Stimulated activated CD4-positive, alpha-beta T cell treated with anti-CD3 and anti-CD28 coated beads, TNF-alpha, amount 100 ng/mL, for 1 hour (primary cell): ENCODE measurements around the gene ITGA7.

Source experiments
- DNase-seq, 3 donors: peaks; one replicate each; pipeline ENCODE4 v3.0.0-alpha.2; 2020; ENCODE audit warnings: low read depth in 3 of 3, low spot score in 1 of 3

The ITGA7 gene

DNA sequence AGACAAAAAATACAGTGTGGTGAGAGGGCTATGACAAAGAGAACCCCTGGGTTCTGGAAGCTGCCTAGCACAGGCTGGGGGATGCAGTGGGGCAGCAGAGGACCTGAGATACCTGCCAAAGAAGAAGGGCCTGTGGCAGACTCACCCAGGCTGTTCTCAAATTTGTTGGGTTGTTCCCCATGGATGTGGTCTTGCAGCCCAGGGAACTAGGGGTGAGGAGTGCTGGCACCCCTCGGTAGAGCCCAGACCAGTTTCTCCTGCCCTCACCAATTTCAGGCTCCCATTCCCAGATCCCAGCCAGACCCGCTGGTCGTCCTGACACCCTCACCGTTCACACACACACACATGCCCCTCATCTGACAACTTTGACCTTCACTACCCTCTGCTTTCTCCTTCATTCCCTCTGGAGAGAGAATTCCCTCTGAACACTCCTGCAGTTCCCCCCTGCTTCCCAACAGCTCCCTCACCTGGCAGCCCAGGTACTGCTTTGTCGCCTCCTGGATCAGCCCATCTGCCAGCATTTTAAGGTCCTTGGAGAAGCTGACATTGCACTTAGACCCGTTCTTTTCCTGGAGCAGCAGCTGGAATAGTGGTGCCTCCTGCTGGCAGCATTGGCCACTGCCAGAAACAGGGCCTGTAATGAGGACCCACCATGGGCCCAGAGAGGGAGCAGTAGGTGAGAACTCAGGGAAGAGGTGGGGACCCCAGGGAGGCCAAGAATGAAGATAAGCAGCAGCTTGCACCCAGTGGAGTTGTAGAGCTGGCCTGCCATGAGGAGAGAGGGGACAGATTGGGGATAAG, 29.3 kb upstream of the ITGA7 start:
- DNase-seq, result peak in 2 of 3 donors; percentile 24 to 43

DNA sequence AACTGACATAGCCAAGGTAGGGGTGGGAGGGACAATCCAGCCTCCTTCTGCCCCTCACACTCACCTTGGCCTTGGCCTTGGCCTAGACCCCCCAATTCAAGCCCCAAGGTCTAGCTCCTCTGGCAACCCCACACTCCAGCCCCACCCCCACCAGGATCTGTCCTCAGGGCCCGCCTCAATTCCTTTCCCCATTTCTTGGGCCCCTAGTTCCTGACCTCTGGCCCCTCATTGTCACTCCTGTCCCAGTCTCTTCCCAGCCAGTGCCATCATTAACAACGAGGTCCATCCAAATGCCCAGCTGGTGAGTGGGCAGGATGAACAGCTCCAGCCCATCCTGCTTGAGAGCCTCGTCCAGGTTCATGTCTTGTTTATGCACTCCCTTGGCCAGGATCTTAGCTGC, 28.4 kb upstream of the ITGA7 start:
- DNase-seq, result no peak

DNA sequence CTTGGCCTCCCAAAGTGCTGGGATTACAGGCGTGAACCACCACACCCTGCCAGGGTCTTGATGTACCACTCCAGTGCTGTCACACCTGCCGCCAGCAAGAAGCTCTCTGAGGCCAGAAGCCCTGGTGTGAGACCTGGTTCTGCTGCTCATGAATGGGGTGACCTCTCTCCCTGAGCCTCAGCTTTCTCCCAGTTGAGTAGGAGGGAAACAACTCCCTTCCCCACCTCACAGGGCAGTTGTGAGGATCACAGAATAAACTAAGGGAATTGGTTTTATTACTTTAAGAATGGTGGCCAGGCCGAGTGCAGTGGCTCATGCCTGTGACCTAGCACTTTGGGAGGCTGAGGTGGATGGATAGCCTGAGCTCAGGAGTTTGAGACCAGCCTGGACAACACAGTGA, 26.9 kb upstream of the ITGA7 start:
- DNase-seq, result no peak

DNA sequence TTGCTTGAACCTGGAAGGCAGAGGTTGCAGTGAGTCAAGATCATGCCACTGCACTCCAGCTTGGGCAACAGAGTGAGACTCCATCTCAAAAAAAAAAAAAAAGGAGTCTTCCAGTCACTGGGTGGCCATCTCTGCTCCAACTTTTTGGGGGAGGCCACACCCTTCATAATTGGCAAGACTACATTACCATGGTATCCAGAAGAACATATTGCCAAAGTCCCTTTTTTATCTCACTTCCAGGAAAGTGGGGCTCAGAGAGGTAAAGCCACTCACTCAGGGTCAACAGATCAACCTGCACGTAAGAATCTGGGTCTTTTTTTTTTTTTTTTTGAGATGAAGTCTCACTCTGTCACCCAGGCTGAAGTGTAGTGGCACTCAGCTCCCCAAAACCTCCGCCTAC, 26.2 kb upstream of the ITGA7 start:
- DNase-seq, result no peak

DNA sequence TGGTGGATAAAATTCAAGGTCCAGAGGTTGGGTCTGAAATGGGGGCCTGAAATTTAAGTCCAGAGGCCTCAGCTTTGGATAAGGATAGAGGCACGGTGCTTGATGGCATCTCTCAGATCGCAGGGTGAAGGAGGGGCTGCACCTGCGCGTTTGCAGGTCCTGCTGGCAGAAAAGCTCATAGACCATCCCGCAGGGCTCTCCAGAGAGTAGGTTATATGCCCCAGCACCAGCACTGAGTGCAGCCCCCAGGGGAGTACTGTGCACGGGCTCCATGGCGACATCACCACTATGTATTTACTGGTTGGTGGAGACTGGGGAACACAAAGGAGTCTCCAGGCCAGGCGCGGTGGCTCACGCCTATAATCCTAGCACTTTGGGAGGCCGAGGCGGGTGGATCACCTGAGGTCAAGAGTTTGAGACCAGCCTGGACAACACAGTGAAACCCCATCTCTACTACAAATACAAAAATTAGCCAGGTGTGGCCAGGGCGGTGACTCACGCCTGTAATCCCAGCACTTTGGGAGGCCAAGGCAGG, 25.4 kb upstream of the ITGA7 start:
- DNase-seq, result no peak

DNA sequence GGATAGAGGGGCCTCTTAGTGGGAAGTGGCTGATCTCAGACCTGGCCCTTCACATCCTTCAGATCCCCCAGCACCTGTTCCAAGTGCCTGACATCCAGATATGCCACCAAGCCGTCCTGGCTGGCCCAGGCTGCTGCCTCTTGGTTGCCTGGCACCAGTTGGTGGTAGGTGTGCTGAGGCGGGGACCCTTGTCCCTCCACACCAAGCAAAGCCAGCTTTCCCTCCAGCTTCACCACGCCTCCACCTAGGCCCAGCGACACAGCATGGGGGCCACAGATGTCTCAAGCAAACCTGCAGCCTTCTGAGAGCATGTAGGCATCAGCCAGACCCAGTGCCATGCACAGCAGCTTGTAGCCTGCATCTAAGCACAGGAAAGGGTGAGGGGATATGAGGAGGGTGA, 24.6 kb upstream of the ITGA7 start:
- no peak for DNase-seq

DNA sequence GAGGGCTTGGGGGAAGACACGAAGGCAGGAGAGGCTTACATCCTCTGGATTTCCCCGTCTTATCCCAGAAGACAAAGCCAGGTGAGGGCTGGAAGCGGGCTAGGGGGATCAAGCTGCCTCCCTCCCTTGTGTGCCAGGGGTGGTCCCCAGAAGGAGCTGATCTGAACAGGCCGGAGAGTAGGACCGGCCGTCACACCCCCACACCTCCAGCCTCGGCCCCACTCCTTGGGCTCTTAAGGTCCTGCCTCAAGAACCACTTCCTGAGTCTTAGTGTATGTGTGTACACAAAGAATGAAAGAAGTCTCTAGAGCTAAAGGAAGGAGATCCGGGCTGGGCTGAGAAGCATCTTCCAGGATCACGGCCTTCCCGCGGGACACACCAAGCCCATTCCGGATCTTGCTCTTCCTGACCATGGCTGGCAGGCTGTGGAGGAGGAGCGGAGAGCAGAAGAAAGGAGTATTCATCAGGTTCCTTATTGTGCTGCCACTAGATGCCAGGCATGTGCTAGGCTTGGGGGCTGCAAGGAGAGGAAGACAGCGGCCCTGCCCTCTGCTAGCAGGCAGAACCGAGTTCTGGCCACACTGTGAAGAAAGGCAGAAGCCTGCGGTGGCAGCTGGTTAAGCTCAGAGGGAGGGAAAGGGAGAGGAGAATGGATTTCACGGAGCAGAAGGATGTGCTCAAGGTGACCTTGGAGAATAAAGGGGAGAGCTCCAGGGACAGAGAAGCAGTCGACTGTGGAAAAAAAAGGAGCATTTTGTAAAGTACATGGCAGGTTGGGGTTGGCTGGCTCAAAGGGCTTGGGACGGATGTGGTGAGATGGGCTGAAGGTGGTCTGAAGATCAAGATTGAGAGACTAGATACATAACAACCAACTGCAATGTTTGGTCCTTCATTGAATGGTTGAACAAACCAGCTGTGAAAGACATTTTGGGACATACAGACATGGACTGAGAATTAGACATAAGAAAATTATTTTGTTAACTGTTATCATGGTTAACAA, 22.4 kb upstream of the ITGA7 start:
- DNase-seq, result no peak

DNA sequence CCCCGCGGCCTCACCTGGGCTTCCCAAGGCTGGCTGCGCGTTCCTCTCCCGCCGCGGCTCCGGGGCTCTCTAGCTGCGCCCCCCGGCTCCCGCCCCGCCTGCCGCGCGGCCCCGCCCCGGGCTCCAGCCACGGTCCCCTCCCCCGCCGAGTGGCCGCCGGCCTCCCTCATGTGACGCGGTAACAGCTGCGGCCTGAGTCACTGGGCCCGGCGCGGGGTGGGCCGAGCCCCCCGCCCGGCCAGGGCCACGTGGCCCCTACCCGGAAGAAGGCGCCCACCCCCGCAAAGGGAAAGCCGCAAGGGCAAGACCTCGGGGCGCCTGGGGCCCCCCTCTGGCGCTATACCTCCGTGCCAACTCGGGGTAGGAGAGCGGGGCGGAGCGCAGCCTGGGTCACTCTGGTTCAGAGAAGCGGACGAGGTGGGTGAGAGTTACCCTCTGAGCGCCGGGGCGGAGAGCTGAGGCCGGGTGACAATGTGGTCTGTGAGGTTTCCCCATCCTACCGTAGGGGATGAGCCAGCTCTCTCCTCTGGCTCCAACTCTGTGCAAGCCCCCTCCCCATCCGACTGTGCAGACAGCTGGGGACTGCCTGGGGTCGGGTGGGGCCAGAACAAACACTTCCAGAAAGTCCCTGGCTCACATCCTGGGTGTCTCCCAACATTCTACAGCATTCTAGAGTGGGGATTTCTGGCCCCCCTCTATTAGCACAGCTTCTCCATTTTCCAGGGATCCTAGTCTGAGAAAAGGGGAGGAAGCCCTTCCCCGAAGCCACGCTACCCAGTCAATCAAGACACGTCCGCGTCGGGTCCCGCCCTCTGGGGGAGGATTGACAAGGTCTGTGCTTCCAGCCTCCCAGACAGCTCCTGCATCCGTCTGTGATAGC, 21.5 kb upstream of the ITGA7 start, which contains the start of gene CD63:
Gene CD63, minus strand, starts transcription at position 71 of the 880 bp plus-strand sequence. CDS start 668 bp downstream, outside the sequence.
- peak in 2 of 3 donors; percentile 27 to 60 for DNase-seq

DNA sequence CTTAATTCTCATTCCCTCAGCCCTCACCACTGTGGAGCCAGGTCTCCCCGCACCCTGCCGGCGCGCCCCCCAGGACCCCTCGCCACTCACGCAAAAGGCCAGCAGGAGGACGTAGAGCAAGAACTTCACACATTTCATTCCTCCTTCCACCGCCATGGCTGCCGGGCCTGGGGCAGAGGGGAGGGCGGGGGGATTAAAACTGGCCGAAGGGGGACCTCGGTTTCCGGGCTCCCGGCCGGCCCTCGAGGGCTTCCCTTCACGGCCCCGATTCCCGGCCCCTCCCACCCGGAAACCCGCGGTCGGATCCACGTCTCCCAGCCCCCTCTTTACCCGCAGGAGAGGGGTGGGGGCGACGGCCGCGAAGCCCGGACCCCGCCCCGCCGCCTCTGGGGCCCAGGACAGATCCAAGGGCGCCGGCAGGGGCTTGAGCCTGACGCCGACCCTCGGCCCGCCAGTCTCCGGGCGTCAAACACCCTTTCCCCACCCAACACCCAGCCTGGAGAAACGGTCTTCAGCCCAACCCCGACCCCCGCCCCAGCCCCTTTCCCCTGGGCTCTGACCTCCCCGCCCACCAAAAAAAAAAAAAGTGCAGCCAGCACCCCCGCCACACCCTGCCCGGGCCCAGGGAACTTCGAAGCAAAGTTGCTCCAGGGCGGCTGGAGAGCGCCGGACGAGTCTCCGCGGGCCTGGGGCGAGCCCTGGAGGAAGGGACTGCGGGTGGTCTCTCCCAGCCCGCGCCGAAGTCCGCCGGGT, 20.7 kb upstream of the ITGA7 start:
- DNase-seq, result no peak

DNA sequence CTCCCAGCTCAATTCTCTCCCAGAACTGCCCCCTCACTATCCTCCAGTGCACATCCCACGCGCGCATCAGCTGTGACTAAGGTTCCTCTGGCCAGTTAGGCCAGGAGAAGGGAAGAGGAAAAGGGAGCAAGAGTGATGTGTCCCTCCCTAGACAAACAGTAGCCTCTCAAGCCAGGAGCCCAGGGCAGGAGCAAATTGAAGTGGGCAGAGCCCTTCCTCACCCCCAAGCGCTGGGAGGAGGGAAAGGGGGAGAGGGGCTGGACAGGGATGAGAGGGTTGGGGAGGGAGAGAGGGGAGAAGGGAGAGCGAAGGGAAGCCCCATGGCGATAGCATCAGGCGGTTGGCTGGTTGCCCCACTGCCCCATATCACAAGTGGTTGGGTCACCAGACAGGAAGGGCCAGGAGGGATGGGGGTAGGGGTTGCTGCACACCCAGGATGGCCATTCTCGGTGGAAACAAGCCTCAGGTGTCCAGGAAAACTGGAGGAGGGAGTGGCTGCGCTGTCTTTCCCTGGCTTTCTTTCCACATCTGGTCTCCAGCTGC, 20.0 kb upstream of the ITGA7 start:
- no peak for DNase-seq

DNA sequence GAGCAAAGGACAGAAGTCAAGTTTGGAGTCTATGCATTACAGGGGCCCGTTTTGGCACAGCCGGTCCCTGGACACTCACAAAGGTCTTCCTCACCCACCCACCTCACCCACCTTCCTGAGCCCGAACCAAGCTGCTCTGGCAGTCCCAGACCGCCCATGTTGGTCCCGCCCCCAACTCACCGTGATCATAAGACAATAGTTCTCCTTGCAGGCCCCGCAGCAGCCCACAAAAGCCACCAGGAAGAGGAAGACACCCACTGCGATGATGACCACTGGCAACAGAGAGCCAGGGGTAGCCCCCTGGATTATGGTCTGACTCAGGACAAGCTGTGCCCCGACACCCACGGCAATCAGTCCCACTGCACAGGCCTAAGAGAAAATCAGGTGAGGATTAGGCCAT, 19.3 kb upstream of the ITGA7 start:
- DNase-seq, result no peak

DNA sequence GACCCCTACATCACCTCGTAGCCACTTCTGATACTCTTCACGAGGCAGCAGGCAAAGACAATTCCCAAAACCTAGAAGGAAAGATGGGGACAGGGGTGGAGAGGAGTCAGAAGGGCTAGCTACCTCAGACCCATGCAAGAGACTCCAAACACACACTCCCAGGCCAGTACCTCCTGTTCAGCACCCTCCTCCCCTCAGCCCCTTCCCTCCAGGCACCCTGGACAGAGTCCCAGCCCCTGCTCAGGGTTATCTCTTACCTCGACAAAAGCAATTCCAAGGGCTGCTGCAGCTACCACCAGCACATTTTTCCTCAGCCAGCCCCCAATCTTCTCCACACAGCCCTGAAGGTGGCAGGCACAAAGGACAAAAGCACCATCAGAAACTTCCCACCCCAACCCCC, 17.9 kb upstream of the ITGA7 start:
- no peak for DNase-seq

DNA sequence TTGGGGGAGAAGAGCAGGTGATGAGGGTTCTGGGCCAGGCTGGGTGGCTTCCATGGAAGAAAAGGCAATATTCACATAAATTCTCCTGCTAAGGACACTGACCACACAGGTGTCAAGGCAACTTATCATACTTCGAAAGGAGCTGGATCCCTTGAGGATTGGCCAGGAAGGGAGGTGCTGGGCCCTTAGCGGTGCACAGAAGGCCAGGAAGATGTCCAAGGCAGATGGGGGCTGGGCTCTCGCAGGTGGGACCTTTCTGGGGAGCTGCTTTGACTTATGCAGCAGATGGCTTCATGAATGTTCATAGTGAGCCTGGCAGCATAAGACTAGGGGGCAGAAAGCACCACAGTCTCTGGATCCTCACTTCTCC, 17.2 kb upstream of the ITGA7 start:
- DNase-seq, result no peak

DNA sequence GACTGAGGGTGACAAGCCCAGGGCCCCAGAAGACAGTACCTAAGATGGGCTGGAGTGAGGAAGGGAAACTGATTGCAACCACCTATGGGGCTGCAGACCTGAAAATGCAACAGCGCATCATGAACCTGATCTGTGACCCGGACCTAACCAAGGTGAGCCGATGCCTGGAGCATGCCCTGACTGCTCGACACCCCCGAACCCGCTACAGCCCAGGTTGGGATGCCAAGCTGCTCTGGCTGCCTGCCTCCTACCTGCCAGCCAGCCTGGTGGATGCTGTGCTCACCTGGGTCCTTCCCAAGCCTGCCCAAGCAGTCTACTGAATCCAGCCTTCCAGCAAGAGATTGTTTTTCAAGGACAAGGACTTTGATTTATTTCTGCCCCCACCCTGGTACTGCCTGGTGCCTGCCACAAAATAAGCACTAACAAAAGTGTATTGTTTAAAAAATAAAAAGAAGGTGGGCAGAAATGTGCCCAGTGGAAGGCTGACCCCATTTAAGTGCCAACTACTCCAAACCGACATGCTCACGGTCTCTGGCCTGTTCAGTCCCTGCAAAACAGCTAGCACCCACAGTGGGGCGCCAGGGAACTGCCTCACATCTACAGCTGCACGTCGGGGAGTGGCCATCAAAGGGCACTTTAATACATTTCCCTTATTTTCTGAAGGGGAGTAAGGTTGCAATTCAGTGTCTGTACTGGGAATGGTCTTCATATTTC, 16.7 kb upstream of the ITGA7 start:
- peak in 2 of 3 donors; percentile 35 to 39 for DNase-seq

DNA sequence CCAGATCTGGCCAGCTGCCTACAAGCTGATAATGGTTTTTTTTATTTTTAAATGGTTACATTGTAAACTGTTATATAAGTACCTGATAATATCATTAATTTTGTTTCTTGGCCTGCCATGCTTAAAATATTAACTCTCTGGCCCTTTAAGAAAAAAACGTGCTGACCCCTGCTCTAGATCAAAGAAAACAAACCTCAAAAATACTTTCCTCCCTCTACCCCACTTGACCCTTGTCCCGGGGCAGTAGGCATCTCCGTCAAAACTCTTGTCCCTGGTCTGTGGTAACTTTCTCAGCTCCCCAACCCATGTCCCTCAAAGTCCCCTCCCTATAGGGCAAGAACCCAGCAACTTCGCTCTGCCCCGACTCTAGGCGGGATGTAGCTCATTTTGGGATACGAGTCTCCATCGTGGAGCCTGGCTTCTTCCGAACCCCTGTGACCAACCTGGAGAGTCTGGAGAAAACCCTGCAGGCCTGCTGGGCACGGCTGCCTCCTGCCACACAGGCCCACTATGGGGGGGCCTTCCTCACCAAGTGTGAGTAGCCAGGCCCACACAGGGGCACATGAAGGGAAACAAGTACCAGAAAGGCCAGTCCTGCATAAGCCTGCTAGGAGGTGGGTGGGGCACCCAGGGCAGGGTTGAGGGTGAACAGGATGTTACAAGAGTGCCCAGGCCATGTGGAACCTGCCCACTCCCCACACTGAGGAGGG, 16.0 kb upstream of the ITGA7 start:
- no peak for DNase-seq

DNA sequence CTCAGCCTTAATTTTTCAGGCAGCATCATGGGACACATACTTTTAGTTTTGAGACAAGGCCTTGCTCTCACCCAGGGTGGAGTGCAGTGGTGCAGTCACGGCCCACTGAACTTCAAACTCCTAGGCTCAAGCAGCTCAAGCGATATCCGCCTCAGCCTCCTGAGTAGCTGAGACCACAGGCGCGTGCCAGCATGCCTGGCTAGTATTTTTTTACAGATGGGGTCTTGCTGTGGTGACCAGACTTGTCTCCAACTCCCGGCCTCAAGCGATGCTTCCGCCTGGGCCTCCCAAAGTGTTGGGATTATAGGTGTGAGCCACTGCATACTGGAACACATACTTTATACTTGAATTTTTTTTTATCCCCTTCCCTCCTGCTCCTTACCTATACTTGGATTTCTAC, 15.2 kb upstream of the ITGA7 start:
- DNase-seq, result no peak

DNA sequence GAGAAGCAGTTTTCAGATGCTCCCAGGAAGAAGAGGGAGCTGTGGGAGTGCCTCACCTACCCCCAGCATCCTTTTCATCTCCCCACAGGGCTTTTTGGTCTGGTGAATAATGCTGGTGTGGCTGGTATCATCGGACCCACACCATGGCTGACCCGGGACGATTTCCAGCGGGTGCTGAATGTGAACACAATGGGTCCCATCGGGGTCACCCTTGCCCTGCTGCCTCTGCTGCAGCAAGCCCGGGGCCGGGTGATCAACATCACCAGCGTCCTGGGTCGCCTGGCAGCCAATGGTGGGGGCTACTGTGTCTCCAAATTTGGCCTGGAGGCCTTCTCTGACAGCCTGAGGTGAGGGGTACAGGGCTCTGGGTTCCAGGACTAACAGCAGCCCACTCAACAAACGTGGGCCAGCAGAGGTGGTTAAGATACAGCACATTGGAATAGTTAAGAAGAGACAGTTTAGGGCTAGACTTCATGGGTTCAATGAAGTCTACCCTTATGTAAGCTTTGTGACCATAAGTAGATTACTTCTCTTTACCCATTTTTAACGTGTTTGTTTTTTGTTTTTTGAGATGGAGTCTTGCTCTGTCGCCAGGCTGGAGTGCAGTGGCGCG, 14.0 kb upstream of the ITGA7 start:
- no peak for DNase-seq

DNA sequence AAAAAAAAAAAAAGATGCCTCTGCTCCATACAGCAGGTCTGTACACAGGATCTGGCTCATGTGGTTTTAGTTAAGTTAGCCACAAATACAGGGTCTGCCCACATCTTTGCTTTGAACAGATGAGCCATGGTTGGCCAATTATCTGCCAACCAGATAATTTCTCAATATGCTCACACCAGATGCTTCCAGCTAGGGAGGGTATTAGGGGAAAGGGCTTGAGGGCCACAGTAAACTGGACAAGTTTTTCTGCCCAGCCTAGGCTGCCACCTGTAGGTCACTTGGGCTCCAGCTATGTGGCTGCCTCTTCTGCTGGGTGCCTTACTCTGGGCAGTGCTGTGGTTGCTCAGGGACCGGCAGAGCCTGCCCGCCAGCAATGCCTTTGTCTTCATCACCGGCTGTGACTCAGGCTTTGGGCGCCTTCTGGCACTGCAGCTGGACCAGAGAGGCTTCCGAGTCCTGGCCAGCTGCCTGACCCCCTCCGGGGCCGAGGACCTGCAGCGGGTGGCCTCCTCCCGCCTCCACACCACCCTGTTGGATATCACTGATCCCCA, 13.3 kb upstream of the ITGA7 start:
- no peak for DNase-seq
